H4 (cell line): ENCODE measurements around the gene SALL2. TPM values are rescaled to one million over a fixed set of nuclear protein-coding genes. Genes with fewer than 3 reads are reported as not detected.
"Not testable (repeated sequence)": the region's sequence is repeated elsewhere in the genome, so short reads cannot be mapped to it uniquely, and the experiment has no call there.

ENCODE experiments used
- DNase-seq: peaks from one replicate; pipeline ENCODE4 v3.0.0-alpha.2; 2015; ENCODE audit warnings: low spot score
- total RNA-seq: library from RNA; depleted of rRNA; stranded (reverse); fragments of >200 nt; shearing (Covaris generic); gene quantifications from 2 replicates; pipeline ENCODE4 v1.2.3, GENCODE V29; 2014; rRNA removed

SALL2 gene
- total RNA-seq = 0.06 and 0.75 TPM in 2 replicates

- DNase-seq = no peak
Measured at GRCh38 chr14:21525962-21526671, at the start of gene SALL2. TSS of gene SALL2 (minus strand) at chr14:21526346. CDS start at chr14:21526127, 219 bp downstream.

GRCh38 chr14:21575661-21576060 is 49.5 kb upstream of the SALL2 start:
- no peak for DNase-seq

GRCh38 chr14:21572604-21573003 is 46.5 kb upstream of the SALL2 start:
- DNase-seq = no peak

- no peak for DNase-seq
Measured at GRCh38 chr14:21558703-21559170, 32.6 kb upstream of the SALL2 start.

GRCh38 chr14:21557084-21557901 is 31.1 kb upstream of the SALL2 start:
- DNase-seq = peak; percentile 72

- no peak for DNase-seq
Measured at GRCh38 chr14:21556378-21557083, 30.4 kb upstream of the SALL2 start.

GRCh38 chr14:21553266-21553665 is 27.1 kb upstream of the SALL2 start:
- DNase-seq = no peak

GRCh38 chr14:21544588-21544987 is 18.4 kb upstream of the SALL2 start:
- DNase-seq = not testable (repeated sequence)

GRCh38 chr14:21543963-21544362 is 17.8 kb upstream of the SALL2 start:
- DNase-seq = no peak

- no peak for DNase-seq
Measured at GRCh38 chr14:21543521-21543960, 17.4 kb upstream of the SALL2 start.

- no peak for DNase-seq
Measured at GRCh38 chr14:21541413-21542074, 15.4 kb upstream of the SALL2 start.

GRCh38 chr14:21539189-21539940 is 13.2 kb upstream of the SALL2 start:
- no peak for DNase-seq

GRCh38 chr14:21537090-21537424 is 10.9 kb upstream of the SALL2 start:
- DNase-seq = no peak

GRCh38 chr14:21536418-21537089 is 10.4 kb upstream of the SALL2 start:
- no peak for DNase-seq

- no peak for DNase-seq
Measured at GRCh38 chr14:21535545-21536417, 9.6 kb upstream of the SALL2 start.

- DNase-seq = no peak
Measured at GRCh38 chr14:21534576-21534975, 8.4 kb upstream of the SALL2 start.

- DNase-seq = no peak
Measured at GRCh38 chr14:21533294-21533693, 7.1 kb upstream of the SALL2 start.

- no peak for DNase-seq
Measured at GRCh38 chr14:21529515-21529914, 3.4 kb upstream of the SALL2 start.
